NCI-H510A treated with DMSO at 0.1 percent for 48 hours (cell line): ENCODE results near the gene TMEM35B.
"Not testable (repeated sequence)": the region's sequence is repeated elsewhere in the genome, so short reads cannot be mapped to it uniquely, and the experiment has no call there.

Source experiments
- DNase-seq: peaks from one replicate; lab custom pipeline; 2025; lab: John Stamatoyannopoulos, UW

TMEM35B gene

GRCh38 chr1:34975771-34976170, 9.4 kb downstream of the TMEM35B start:
- no peak for DNase-seq

GRCh38 chr1:34975338-34975737, 9.8 kb downstream of the TMEM35B start:
- no peak for DNase-seq

GRCh38 chr1:34974626-34975025, 10.5 kb downstream of the TMEM35B start:
- DNase-seq: no peak

DNA sequence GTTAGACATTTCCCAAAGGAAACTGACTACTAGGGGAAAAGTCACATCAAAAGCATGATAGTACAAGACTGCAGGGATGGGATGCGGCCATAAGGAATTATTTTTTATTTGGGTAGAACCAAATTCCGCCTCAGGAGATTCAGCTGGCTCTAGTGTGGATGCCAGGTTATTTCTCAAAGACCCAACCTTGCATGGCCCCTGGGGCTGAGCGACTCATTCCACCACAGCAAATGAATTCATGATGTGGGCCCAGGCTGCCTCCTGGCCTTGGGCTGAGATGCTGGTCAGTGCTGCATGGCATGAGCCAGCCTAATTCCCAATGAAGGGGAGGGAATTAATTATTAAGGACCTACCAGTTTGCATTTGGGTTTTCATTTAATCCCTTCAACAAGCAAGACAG, 11.8 kb downstream of the TMEM35B start:
- no peak for DNase-seq

GRCh38 chr1:34970829-34971228, 14.3 kb downstream of the TMEM35B start:
- DNase-seq: peak; percentile 100

DNA sequence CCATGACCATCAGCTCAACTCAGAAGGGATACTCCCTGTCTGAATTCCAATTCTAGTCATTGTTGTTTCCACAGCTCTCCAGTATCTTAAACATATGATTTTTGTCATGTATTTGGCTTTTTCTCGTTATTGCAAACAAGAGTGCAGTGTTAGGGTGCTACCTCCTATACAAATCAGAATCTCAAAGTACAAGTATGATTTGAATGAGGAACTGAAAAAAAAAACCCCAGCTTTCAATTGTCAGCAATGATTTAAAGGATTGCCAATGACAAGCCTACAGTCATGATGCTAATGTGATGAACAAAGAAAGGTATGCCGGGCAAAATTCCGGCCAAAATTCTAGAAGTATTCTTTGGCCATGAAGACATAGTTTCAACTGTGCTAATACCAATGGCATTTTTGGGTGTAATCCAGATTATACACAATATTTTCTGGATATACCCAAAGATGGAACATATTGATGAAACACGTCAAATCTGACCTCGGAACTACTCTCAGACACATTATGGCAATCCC, 14.9 kb downstream of the TMEM35B start:
- no peak for DNase-seq

DNA sequence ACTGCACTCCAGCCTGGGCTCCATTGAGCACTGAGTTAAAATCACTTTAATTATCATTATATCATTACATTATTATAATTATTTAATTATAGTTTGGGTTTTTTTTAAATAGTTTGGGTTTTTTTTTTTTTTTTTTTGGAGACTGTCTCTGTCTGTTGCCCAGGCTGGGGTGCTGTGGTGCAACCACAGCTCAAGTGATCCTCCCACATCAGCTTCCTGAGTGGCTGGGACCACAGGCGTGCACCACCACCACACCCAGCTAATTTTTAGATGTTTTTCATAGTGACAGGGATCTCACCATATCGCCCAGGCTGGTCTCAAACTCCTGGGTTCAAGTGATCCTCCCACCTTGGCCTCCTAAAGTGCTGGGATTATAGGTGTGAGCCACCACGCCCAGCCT, 16.9 kb downstream of the TMEM35B start:
- not testable (repeated sequence) for DNase-seq

DNA sequence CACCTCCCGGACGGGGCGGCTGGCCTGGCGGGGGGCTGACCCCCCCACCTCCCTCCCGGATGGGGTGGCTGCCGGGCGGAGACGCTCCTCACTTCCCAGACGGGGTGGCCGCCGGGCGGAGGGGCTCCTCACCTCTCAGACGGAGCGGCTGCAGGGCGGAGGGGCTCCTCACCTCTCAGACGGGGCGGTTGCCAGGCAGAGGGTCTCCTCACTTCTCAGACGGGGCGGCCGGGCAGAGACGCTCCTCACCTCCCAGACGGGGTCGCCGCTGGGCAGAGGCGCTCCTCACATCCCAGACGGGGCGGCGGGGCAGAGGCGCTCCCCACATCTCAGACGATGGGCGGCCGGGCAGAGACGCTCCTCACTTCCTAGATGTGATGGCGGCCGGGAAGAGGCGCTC, 17.5 kb downstream of the TMEM35B start:
- DNase-seq: not testable (repeated sequence)

GRCh38 chr1:34965597-34965996, 19.6 kb downstream of the TMEM35B start:
- DNase-seq: no peak

DNA sequence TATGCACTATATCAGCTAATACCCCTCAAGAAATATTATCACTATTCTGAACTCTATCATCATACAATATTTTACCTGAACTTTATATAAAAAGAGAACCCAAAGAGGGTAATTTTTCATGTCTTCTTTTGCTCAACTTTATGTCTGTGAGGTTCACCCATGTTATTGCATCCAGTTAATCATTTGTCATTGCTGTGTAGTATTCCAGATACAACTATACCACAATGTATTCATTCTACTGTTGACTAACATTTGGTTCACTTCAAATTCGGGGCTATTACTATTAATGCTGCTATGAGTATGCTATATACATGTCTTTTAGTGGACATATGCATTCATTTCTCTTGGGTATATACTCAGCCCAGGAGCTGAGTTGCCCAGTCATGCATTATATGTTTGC, 34.7 kb downstream of the TMEM35B start:
- DNase-seq: no peak

DNA sequence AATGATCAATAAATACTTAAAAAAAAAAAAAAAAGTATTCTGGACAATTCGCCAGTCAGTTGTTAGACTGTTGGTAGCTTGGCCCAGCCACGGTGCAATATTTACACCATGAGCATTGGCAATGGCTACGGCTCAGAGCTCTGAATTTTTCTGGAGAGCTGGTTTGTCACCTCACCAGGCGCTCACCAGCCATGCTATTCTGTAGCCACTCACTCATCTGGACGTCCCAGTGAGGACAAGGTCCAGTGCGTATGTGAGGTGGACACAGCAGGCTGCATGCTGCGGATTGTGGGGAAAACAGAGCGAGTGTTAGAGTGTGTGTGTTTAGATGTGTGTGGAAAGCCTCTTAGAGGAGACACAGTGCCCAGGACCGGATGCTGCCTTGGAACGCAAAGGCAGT, 36.4 kb downstream of the TMEM35B start:
- not testable (repeated sequence) for DNase-seq

DNA sequence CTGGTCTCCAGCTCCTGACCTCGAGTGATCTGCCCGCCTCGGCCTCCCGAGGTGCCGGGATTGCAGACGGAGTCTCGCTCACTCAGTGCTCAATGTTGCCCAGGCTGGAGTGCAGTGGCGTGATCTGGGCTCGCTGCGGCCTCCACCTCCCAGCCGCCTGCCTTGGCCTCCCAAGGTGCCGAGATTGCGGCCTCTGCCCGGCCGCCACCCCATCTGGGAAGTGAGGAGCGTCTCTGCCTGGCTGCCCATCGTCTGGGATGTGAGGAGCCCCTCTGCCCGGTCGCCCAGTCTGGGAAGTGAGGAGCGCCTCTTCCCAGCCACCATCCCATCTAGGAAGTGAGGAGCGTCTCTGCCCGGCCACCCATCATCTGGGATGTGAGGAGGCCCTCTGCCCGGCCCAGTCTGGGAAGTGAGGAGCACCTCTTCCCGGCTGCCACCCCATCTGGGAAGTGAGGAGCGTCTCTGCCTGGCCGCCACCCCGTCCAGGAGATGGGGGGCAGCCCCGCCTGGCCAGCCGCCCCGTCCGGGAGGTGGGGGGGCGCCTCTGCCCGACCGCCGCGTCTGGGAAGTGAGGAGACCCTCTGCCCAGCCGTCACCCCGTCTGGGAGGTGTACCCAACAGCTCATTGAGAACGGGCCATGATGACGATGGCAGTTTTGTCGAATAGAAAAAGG, 37.4 kb downstream of the TMEM35B start:
- DNase-seq: not testable (repeated sequence)

GRCh38 chr1:34946211-34946610, 38.9 kb downstream of the TMEM35B start:
- DNase-seq: no peak

- DNase-seq: not testable (repeated sequence)
These were observed 43.3 kb downstream of the TMEM35B start for GRCh38 chr1:34941798-34942197.
